ENCODE results near the gene KMT2E.

KMT2E gene

GRCh38 chr7:105161366-105161765, 147.4 kb downstream of the KMT2E start:
- peaks cover 99% of the 10 kb centered on the region for H3K79me2 ChIP-seq (ENCODE audit: insufficient read depth, low read length)
- no peaks in the 10 kb centered on the region for H3K4me1 ChIP-seq (ENCODE audit: insufficient read depth, low read length)
- no peaks in the 10 kb centered on the region for H3K9me3 ChIP-seq (ENCODE audit: insufficient read depth, low read length, severe bottlenecking)
- H3K4me2 ChIP-seq (ENCODE audit: insufficient read depth, low read length) = no peak overlapping the region
- ATAC-seq (ENCODE audit: insufficient read depth, low read depth) (0 out of 3 replicates have a peak, but pooled peaks have one; percentile 41), DNase-seq (no peak)
- no peaks in the 10 kb centered on the region for H3K27me3 ChIP-seq (ENCODE audit: insufficient read depth, low read length, poor library complexity)
- peaks cover 97% of the 10 kb centered on the region for H3K36me3 ChIP-seq (ENCODE audit: insufficient read depth, low read length)
- H4K20me1 ChIP-seq (ENCODE audit: insufficient read depth, low read length) = peaks cover 39% of the 10 kb centered on the region
- no peak overlapping the region for H3K27ac ChIP-seq (ENCODE audit: low read length)
- no peak overlapping the region for H3K9ac ChIP-seq (ENCODE audit: low read depth, low read length)
- no peak overlapping the region for H3K4me3 ChIP-seq (ENCODE audit: low read depth in 1 of 2, low read length in 2 of 2)
- TF ChIP-seq CTCF (IDR thresholded peaks at IDR 0.05; ENCODE audit: borderline replicate concordance, extremely low read depth, low read length, poor library complexity, severe bottlenecking) (no peak), EZH2 (IDR thresholded peaks at IDR 0.05; ENCODE audit: borderline replicate concordance, low read depth, low read length, severe bottlenecking) (no peak)
- H2AFZ ChIP-seq (ENCODE audit: low read depth, low read length) = no peak overlapping the region
